Peyer's patch (tissue), 4 donors: Measurements from ENCODE around the gene NLK.

Source experiments
- CTCF ChIP-seq, 6 experiments: fragments of 450-650 bp in 4 of 6; fragments of 200-600 bp in 2 of 6; sonication (generic) in 1 of 6; IDR thresholded peaks; one replicate each; pipeline ENCODE4 v1.5.1; 2017 to 2019; ENCODE audit warnings: antibody characterized with exemption in 6 of 6, mild to moderate bottlenecking in 3 of 6, moderate library complexity in 1 of 6
- POLR2A ChIP-seq, 2 donors: fragments of 450-650 bp; IDR thresholded peaks; one replicate each; pipeline ENCODE4 v1.5.1; 2017; ENCODE audit warnings: antibody characterized with exemption in 2 of 2, mild to moderate bottlenecking in 2 of 2, moderate library complexity in 2 of 2

GRCh38 chr17:27997044-27997401 lies 45.5 kb upstream of the NLK start:
- TF ChIP-seq CTCF (IDR thresholded peaks at IDR 0.05) (no peak), POLR2A (IDR thresholded peaks at IDR 0.05) (no peak)
